C4-2B (cell line): ENCODE results near the gene GNLY.
A peak's percentile ranks its signal among the peaks of the same experiment; 100 is the strongest.

Experiments used
- H3K27ac ChIP-seq: fragments of 450-650 bp; 2 replicates; pipeline ENCODE4 v1.5.1; 2017
- ZFX ChIP-seq: fragments of 450-650 bp; IDR thresholded peaks from 2 replicates; pipeline ENCODE4 v1.6.1; 2017
- TF ChIP-seq, protein P1 (sequence below): fragments of 450-650 bp; conservative IDR thresholded peaks from 2 replicates; pipeline ENCODE4 v1.5.1; 2017; ENCODE audit warnings: mild to moderate bottlenecking

The GNLY gene

DNA sequence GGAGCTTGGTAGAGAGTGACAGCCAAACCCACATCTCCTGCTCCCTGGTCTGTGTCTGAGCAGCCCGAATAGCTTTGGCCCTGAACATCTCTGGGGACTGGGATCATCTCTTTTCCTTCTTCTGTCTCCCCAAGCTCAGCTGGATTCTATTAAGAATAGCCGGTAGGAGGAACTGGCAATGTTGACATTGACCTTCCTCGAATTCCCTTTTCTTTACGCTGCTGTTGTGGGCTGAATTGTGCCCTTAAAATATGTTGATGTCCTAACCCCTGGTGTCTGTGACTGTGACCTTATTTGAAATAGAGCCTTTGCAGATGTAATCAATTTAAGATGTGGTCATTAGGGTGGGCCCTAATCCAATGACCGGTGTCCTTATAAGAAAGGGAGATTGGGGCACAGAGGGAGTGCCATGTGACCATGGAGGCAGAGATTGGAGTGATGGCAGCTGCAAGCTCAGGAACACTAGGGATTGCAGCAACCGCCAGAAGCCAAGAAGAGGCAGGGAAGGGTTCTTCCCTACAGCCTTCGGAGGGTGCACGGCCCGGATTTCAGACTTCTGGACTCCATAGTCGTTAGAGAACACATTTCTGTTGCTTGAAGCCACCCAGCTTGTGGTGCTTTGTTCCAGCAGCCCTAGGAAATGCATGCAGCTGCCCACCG is 20.3 kb upstream of the GNLY start:
- H3K27ac ChIP-seq, result no peak overlapping the region
- TF ChIP-seq ZFX, result no peak
- TF ChIP-seq, protein P1, sequence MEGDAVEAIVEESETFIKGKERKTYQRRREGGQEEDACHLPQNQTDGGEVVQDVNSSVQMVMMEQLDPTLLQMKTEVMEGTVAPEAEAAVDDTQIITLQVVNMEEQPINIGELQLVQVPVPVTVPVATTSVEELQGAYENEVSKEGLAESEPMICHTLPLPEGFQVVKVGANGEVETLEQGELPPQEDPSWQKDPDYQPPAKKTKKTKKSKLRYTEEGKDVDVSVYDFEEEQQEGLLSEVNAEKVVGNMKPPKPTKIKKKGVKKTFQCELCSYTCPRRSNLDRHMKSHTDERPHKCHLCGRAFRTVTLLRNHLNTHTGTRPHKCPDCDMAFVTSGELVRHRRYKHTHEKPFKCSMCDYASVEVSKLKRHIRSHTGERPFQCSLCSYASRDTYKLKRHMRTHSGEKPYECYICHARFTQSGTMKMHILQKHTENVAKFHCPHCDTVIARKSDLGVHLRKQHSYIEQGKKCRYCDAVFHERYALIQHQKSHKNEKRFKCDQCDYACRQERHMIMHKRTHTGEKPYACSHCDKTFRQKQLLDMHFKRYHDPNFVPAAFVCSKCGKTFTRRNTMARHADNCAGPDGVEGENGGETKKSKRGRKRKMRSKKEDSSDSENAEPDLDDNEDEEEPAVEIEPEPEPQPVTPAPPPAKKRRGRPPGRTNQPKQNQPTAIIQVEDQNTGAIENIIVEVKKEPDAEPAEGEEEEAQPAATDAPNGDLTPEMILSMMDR, result no peak

DNA sequence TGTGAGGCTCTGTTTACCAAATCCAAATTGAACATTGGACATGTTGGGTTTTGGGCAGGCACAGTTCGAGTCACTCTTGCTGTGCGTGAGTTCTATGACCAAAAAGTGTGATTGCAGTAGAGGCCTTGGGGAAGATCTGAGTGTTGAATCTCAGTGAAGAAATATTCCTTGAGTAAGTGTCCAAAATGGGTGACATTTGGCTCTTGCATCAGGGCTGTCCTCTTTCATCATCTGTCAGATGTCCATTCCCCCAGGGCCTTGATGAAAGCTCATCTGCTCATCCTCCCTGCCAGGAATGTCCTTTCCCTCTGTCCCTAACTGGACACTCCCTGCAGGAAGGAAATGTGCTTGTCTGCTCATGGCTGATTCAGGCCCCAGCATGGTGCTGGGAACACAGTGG is 19.7 kb upstream of the GNLY start:
- TF ChIP-seq ZFX, result no peak
- TF ChIP-seq, protein P1, result no peak
- H3K27ac ChIP-seq, result no peak overlapping the region

DNA sequence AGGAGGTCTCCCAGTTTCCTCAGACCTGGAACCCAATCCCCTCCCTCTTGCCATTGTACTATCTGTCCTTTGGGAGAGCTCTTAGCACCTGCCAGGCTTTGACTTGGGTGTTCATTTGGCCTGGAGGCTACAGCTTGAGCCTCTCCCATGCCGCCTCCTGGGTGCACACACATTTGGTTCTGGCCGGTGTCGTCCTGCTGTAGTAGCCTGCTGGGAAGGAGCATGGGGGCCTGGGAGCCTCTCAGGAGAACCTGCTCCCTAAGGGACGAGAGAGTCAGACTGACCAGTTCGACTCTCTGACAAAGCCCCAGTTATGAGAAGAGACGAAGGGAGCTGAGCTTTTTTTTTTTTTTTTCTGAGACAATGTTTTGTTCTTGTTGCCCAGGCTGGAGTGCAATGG is 18.7 kb upstream of the GNLY start:
- no peak for TF ChIP-seq ZFX
- TF ChIP-seq, protein P1, result no peak
- H3K27ac ChIP-seq, result no peak overlapping the region

GRCh38 chr2:85675866-85676548 is 18.2 kb upstream of the GNLY start:
- no peak overlapping the region for H3K27ac ChIP-seq
- no peak for TF ChIP-seq ZFX
- TF ChIP-seq, protein P1, result no peak

DNA sequence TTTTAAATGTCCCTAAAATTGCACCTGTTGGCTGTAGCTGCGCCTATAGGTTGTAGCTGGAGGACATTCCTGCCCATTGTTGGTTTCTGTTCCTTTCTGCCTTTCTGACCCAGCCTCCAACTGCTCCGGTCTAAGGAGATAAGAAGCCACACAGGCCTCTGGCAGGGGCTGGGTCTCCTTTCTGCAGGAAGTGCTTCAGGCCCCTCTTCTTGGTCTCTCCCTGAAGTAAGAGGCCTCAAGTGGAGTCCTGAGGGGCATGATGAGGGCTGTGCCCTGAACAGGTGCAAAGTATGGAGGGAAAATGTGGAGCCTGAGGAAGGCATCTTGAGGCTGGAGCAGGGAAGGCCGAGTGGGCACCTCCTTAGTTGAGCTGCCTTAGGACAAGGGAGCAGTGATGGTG is 15.8 kb upstream of the GNLY start:
- no peak overlapping the region for H3K27ac ChIP-seq
- TF ChIP-seq ZFX, result no peak
- TF ChIP-seq, protein P1, result no peak

DNA sequence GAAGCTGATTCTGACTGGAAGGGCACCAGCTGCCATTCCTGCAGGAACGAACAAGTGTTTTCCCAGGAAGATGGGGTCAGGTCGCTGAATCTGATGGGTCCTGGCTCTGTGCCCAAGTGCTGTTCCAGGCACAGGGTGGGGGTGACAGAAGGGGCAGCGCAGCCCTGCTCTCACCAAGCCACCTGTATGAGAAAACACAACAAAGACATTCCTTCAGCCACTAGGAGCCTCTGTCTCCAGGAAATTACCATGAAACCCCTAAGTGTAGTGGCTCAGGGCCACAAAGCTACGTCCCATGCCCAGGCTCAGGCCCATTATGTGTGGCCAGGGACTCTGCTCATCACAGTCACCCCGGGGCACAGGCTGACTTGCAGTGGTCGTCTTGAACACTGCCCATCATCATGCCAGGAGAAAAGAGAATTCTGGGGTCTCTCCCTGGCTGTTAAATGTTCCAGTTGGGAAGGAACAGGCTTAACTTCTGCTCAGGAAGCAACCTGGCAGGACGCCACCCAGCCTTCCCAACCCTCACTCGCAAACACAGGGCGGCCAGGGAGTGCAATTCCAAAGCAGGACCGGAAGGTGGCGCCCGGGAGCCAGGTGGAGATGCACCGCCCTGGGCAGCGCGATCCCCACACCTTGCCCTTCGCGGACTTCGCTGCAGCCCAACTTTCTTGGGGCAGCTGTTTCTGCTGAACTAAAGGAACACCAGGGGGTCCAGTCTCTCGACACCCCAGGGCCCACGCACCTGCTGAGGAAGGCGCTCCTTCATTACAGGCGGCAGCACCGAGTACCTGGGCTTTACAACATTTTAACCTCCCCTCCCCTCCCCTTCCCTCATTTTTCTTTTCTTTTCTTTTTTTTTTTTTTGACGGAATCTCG is 15.1 kb upstream of the GNLY start:
- TF ChIP-seq ZFX, result no peak
- TF ChIP-seq, protein P1, result peak; percentile 97
- 0 out of 2 replicates have a peak overlapping the region, but pooled peaks have one; percentile 4 for H3K27ac ChIP-seq
